ENCODE results near the gene OPCML.

OPCML gene

GRCh38 chr11:132605825-132606570 lies 926.3 kb downstream of the OPCML start:
- in situ Hi-C loops (cut with MboI; ENCODE audit: low sequenced_read_pairs) = no loop called here

- in situ Hi-C loops (cut with MboI; ENCODE audit: low sequenced_read_pairs) = no loop called here
Measured at GRCh38 chr11:132604431-132604830, 927.9 kb downstream of the OPCML start.

- in situ Hi-C loops (cut with MboI; ENCODE audit: low sequenced_read_pairs) = no loop called here
Measured at GRCh38 chr11:132601875-132602274, 930.4 kb downstream of the OPCML start.

DNA sequence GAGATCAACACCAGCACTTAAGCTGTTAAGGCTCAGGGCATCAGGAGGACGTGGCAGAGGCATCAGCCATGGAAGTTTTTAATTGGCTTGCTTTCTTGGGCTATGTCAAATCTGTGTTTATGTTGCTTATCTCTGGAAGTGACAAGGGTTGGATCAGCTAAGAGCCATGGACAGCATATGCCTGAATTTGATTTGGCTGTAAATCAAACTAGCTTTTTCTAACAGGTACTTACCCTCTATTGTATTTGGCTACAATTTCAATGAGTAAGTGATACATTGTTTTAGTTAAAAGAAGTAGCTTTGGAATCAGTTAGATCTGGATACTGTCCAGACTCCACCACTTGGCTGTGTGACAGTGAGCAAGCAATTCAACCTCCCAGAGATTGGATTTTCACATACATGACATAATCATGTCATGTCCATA lies 936.6 kb downstream of the OPCML start:
- in situ Hi-C loops (cut with MboI; ENCODE audit: low sequenced_read_pairs) = no loop called here

- in situ Hi-C loops (cut with MboI; ENCODE audit: low sequenced_read_pairs) = no loop called here
Measured at GRCh38 chr11:132595246-132595645, 937.1 kb downstream of the OPCML start.

DNA sequence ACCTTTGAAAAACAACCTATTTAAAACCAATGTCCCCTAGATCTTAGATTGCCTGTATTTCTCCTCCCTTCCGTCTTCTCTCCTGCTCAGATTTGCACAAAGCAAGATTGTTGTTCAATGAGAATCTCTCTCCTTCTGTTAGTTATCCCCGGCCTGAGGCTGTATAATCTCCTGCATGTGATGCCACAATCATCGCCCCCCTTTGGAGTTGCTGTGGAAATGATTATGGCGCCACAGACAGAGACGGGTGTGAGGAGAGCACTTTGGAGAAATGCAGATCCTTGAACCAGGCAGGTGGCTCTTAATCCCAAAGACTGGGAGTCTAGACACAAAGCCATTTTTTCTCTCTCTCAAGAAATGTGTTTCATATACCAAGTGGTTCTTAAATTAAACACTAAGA lies 941.3 kb downstream of the OPCML start:
- in situ Hi-C loops (cut with MboI; ENCODE audit: low sequenced_read_pairs) = no loop called here

GRCh38 chr11:132590554-132590953 lies 941.7 kb downstream of the OPCML start:
- in situ Hi-C loops (cut with MboI; ENCODE audit: low sequenced_read_pairs) = no loop called here

DNA sequence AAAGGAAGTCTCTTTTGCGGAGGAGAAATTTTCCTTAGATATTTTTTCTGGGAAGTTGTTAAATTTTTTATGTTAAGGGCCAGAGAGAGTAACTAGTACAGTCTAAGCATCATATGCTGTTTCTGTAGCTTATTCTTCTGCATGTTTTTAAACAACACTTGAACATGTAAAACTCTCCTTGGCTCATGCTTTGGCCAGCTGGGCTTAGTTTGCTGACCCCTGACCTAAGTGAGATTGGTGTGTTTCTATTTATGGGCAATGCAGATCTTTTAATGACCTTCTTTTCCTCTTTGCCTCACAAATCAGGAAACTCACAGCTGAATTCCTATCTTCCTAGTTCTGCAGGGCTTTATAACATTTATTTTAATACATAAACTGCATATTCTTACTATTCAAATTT lies 942.5 kb downstream of the OPCML start:
- in situ Hi-C loops (cut with MboI; ENCODE audit: low sequenced_read_pairs) = no loop called here

GRCh38 chr11:132588366-132588765 lies 943.9 kb downstream of the OPCML start:
- in situ Hi-C loops (cut with MboI; ENCODE audit: low sequenced_read_pairs) = no loop called here

DNA sequence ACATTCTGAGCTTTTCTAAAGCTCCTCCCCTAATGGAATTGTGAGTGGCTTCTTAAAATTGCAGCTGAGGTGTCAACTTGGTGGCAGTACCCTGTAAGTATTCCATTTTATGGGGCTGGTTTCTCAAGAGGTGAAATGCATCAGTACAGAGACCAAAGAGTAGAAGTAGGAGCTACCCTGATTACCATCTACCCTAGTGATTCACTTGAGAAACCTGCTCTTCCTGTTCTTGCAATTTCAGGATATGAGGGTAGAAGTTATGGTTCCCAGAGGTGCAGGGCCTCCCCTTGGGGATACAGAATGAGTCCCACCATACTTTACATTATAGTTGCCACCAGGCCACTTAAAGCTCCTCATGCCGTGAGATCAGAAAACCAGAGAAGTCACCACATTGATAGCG lies 944.6 kb downstream of the OPCML start:
- in situ Hi-C loops (cut with MboI; ENCODE audit: low sequenced_read_pairs) = no loop called here

DNA sequence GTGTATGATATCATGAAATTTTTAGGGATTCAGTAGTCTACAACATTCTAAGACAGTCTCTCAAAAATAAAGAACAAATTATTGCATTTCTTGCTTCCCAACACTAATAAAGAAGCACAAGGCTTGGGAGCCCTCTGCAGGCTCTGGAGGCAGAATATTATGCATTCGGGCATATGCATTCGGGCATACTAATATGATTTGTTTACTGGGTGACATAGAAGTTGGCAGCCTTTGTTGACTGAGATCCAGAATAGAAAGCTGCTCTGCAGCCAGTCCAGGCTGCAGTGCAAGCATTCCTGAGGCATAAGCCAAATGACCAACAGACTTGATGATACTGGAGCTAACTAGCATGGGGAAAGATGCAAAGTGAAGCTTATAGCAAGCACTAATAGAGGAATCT lies 945.5 kb downstream of the OPCML start:
- in situ Hi-C loops (cut with MboI; ENCODE audit: low sequenced_read_pairs) = no loop called here

DNA sequence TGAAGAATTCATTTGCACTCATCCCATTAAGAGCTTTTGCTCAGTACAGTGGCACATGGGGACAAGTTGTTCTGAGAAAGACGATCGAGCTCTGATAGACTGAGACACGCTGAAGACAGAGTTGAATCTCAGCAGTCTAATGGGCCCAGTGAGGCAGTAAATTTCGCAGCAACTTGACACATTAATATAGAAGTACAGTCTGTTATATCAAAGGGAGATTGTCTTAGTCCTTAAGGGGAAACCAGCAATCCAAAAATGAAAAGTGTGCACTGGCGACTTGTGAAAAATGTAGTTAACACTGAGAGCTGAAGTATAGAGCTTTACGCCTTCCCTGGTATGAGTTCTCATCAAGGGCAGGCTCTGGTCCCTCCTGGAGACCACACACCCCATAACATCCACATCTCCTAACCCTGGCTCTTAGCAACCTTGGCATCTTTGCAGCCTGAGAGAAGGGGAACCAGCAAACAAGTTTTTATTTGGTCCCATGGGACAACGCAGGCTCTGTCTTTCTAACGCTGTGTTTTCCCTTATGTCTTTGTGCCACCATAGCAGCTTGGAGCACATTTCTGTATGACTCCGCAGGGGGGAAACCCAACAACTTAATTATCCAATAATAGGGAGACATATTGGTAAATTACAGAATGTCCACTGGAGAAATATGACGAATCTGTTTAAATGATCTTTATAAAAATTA lies 952.5 kb downstream of the OPCML start:
- in situ Hi-C loops (cut with MboI; ENCODE audit: low sequenced_read_pairs) = no loop called here

DNA sequence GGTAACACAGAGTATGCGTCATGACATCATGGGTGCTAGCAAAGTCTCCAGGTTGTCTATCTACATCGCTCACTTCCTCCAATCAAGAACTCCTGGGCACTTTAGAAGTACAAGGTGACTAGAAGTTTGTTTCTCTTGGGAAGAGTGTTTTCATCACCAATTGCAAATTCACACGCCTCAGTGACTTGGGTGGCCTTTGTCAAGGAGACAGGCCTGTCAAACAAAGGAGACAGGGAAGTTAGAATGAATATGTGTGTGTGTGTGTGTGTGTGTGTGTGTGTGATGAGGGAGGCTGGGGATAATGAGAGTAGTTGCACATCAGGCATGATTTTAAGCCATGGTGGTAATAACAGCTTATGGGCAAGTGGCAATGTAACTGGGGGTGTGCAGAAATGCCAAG lies 953.2 kb downstream of the OPCML start:
- in situ Hi-C loops (cut with MboI; ENCODE audit: low sequenced_read_pairs) = no loop called here

DNA sequence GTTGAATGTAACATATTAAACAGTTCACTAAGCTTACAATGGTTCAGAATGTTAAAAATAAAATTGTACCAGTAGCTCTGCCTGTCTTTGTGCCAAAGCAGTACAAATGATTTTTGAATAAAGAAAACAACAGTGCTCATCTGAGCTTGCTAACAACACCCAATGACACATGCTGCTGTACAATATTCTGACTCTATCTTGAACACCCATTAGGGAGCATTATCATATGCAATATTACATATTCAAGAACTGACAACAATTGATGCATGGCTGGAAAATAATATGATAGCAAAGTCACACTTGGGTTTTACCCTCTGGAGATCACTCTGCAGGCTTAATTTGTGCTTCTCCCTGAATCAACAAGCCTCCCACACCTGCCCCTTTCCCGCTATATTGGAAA lies 953.7 kb downstream of the OPCML start:
- in situ Hi-C loops (cut with MboI; ENCODE audit: low sequenced_read_pairs) = no loop called here

- in situ Hi-C loops (cut with MboI; ENCODE audit: low sequenced_read_pairs) = no loop called here
Measured at GRCh38 chr11:132576706-132577105, 955.6 kb downstream of the OPCML start.

DNA sequence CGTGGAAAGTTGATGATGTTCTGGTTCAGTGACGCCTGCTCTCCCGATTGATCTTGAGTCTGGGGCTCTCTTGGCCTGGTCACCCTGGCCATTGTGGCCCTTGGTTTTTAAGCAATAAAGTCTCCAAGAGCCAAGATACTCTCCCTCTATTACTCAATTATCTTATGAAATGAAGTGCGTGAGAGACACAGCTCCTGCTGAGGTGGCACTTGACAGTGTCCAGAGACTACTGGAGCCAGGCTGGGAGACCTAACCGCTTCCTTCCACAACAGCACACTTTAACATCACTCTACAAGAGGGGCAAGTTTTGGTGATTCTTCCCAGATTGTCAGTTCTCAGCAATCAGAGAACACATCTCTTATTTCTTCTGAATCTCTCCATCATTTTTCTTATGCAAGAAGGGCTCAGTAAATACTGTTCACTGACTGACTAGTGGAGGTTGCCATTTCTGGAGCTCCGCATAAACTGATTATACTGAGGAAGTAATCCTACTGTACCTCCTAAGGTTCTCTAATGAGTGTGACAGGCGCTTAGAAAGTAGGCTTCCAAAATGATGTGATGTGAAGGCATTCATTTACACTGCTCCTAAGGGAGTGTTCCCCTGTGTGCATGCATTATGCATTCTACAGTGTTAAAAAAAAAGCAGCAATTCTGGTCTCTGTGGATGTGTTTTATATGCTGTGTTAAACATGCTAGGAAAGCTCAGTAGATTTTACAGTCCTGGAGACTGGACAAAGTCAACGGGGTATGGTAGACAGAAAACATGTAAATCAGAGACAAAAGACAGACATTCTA lies 968.0 kb downstream of the OPCML start:
- in situ Hi-C loops (cut with MboI; ENCODE audit: low sequenced_read_pairs) = no loop called here

- in situ Hi-C loops (cut with MboI; ENCODE audit: low sequenced_read_pairs) = no loop called here
Measured at GRCh38 chr11:132563050-132563449, 969.3 kb downstream of the OPCML start.

DNA sequence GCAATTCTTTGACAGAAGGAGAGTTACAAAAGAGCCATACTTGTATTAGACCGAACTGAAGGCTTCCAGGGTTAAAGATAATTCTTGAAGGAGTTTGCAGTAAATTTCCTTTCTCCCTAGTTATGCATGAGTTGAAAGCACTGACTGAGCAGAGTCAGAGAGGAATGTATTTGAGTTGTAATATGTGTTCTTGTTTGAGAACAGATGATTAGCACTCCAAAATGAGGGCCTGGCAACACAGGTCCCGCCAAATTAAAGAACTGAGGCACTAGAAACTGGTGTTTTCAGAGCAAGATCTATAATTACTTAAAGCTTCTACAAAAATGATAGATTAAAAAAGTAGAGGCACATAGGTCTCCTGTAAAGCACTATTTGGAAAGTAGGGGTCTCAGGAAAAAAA lies 970.4 kb downstream of the OPCML start:
- in situ Hi-C loops (cut with MboI; ENCODE audit: low sequenced_read_pairs) = no loop called here

DNA sequence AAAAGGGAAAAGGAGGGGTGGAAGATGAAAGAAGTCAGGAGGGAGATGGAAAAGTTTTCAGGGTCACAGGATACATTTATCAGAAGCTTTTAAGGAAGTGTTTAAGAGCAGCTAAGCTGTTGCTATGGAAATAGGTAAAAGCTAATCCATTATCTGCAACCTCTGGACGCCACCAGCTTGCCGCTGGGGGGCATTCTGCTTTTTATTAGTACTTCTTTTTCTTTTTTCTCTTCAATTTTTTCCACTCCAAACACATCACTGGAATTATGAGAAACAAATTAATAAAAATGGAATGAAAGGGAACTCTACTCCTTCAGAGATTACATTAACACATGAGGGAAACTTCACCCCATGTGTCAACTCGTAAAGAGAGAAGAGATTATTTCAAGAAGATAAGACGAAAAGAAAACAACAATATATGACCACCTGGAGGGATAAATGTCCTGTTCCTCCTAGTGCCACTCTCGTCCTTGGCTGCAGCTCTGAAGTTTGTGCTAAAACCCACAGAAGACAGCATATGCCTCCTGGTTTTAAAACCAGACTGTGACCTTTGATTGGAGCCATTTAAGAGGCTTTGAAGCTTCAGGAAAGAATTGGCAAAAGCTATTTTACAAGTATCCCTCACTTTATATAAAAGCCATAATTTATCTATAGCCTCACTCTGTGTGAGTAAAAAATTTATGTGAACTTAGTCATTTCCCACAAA lies 972.8 kb downstream of the OPCML start:
- in situ Hi-C loops (cut with MboI; ENCODE audit: low sequenced_read_pairs) = no loop called here

DNA sequence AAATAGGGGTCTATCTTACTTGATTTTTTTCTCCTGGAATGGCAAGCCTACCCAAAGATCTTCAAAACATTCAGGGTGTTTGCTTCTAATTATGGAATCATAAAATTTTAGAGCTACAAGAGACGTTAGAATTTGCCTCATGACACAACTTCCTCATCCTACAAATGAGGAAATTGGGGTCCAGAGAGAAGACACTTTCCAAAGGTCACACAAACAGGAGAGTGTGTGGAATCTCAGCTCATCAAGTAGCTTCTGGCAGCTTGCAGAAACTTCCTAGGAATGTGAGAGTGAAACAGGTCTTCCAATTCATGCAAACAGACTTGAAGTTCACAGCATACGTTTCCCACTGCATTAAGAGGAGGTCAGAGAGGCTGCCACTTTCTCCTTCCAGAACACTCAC lies 976.0 kb downstream of the OPCML start:
- in situ Hi-C loops (cut with MboI; ENCODE audit: low sequenced_read_pairs) = no loop called here

GRCh38 chr11:132555617-132556016 lies 976.7 kb downstream of the OPCML start:
- in situ Hi-C loops (cut with MboI; ENCODE audit: low sequenced_read_pairs) = no loop called here
